MM.1S (cell line): ENCODE data around the gene ITGB1.

ENCODE experiments used
- DNase-seq: peaks from one replicate; pipeline ENCODE4 v3.0.0-alpha.2; 2015
- H2AFZ ChIP-seq: fragments of 300-600 bp; sonication (generic); 2 replicates; pipeline ENCODE4 v1.6.0; 2016; ENCODE audit warnings: antibody characterized with exemption, low read length
- H3F3A ChIP-seq: fragments of 300-600 bp; sonication (generic); 2 replicates; pipeline ENCODE4 v1.6.1; 2016; ENCODE audit warnings: mild to moderate bottlenecking, antibody characterized with exemption, low read length, moderate library complexity, mixed read lengths; ENCODE audit not compliant: insufficient read depth
- H3K27ac ChIP-seq: fragments of 300-600 bp; sonication (generic); 2 replicates; pipeline ENCODE4 v1.5.1; 2016; ENCODE audit warnings: mild to moderate bottlenecking, low read length
- H3K27me3 ChIP-seq: fragments of 300-600 bp; sonication (generic); replicated peaks from 2 replicates; pipeline ENCODE4 v1.6.0; 2016; ENCODE audit warnings: low read length; ENCODE audit not compliant: insufficient read depth
- H3K36me3 ChIP-seq: fragments of 300-600 bp; sonication (generic); replicated peaks from 2 replicates; pipeline ENCODE4 v1.6.1; 2016; ENCODE audit warnings: mild to moderate bottlenecking, low read length, mixed read lengths; ENCODE audit not compliant: insufficient read depth
- H3K4me1 ChIP-seq: fragments of 300-600 bp; sonication (generic); 2 replicates; pipeline ENCODE4 v1.6.1; 2016; ENCODE audit warnings: low read length, mixed read lengths
- H3K4me2 ChIP-seq: fragments of 300-600 bp; sonication (generic); 2 replicates; pipeline ENCODE4 v1.6.0; 2016; ENCODE audit warnings: low read depth, low read length
- H3K4me3 ChIP-seq: fragments of 300-600 bp; sonication (generic); 2 replicates; pipeline ENCODE4 v1.5.1; 2016; ENCODE audit warnings: low read length, mixed read lengths
- H3K79me2 ChIP-seq: fragments of 300-600 bp; sonication (generic); 2 replicates; pipeline ENCODE4 v1.6.1; 2016; ENCODE audit warnings: mixed run types, low read length, mixed read lengths
- H3K9ac ChIP-seq: fragments of 300-600 bp; sonication (generic); 2 replicates; pipeline ENCODE4 v1.6.1; 2016; ENCODE audit warnings: low read length, mixed read lengths
- H3K9me2 ChIP-seq: fragments of 300-600 bp; sonication (generic); replicated peaks from 2 replicates; pipeline ENCODE4 v1.6.1; 2016; ENCODE audit warnings: mild to moderate bottlenecking, low read length, mixed read lengths; ENCODE audit not compliant: insufficient read depth
- H3K9me3 ChIP-seq: fragments of 300-600 bp; sonication (generic); replicated peaks from 2 replicates; pipeline ENCODE4 v1.6.1; 2016; ENCODE audit warnings: mild to moderate bottlenecking, low read length, mixed read lengths; ENCODE audit not compliant: insufficient read depth
- H4K20me1 ChIP-seq: fragments of 300-600 bp; sonication (generic); 2 replicates; pipeline ENCODE4 v1.6.1; 2016; ENCODE audit warnings: mild to moderate bottlenecking, low read length, moderate library complexity, mixed read lengths; ENCODE audit not compliant: insufficient read depth
- CTCF ChIP-seq: fragments of 300-600 bp; sonication (generic); IDR thresholded peaks from 2 replicates; pipeline ENCODE4 v1.5.1; 2016; ENCODE audit warnings: antibody characterized with exemption, low read length, mixed read lengths
- EZH2 ChIP-seq: fragments of 300-600 bp; sonication (generic); optimal IDR thresholded peaks from 2 replicates; pipeline ENCODE3; 2017; ENCODE audit warnings: low read depth, mild to moderate bottlenecking, antibody characterized with exemption, low read length, mixed read lengths
- EZH2phosphoT487 ChIP-seq: fragments of 300-600 bp; sonication (generic); IDR thresholded peaks from 2 replicates; pipeline ENCODE4 v1.6.1; 2018; ENCODE audit warnings: antibody characterized with exemption, low read length

The ITGB1 gene

GRCh38 chr10:32893916-32894664 is 63.9 kb downstream of the ITGB1 start:
- Histone ChIP-seq H3K4me3 (no peak overlapping the region), H3K9ac (no peak overlapping the region), H3K4me1 (no peaks in the 10 kb centered on the region), H3K4me2 (no peak overlapping the region), H3K27me3 (no peaks in the 10 kb centered on the region), H3K9me2 (no peaks in the 10 kb centered on the region), H4K20me1 (no peaks in the 10 kb centered on the region), H3K79me2 (no peaks in the 10 kb centered on the region), H2AFZ (no peak overlapping the region), H3F3A (no peaks in the 10 kb centered on the region), H3K27ac (no peak overlapping the region), H3K9me3 (no peaks in the 10 kb centered on the region), H3K36me3 (no peaks in the 10 kb centered on the region)
- DNase-seq: no peak
- TF ChIP-seq EZH2phosphoT487: no peak
- TF ChIP-seq CTCF: no peak
- TF ChIP-seq EZH2: no peak

DNA sequence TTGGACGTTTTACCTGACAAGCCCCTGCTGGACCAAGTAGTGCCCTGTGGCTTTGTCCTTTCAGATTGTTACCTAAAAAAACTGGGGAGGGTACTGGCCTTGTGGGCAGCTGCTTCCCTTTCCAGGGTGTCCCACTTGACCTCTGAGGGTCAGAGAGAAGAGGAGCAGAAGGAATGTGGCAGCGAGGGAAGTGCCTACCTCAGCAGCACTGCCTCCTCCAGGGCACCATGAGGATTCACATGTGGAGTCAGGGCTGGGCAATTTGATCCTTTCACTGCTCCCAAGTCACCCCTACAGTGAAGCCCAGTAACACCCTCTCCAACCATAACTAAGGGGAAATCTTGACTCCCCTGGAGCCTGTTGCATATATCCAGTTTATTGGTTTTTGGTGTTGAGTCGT is 64.6 kb downstream of the ITGB1 start:
- no peak overlapping the region for H3K4me3 ChIP-seq
- H3K36me3 ChIP-seq: no peaks in the 10 kb centered on the region
- no peaks in the 10 kb centered on the region for H4K20me1 ChIP-seq
- H3K4me2 ChIP-seq: no peak overlapping the region
- no peak overlapping the region for H3K9ac ChIP-seq
- DNase-seq: no peak
- no peaks in the 10 kb centered on the region for H3K4me1 ChIP-seq
- H3K9me3 ChIP-seq: no peaks in the 10 kb centered on the region
- TF ChIP-seq CTCF (no peak), EZH2 (no peak), EZH2phosphoT487 (no peak)
- no peaks in the 10 kb centered on the region for H3K79me2 ChIP-seq
- H3K27ac ChIP-seq: no peak overlapping the region
- no peak overlapping the region for H2AFZ ChIP-seq
- H3K27me3 ChIP-seq: no peaks in the 10 kb centered on the region
- no peaks in the 10 kb centered on the region for H3K9me2 ChIP-seq
- H3F3A ChIP-seq: no peaks in the 10 kb centered on the region

DNA sequence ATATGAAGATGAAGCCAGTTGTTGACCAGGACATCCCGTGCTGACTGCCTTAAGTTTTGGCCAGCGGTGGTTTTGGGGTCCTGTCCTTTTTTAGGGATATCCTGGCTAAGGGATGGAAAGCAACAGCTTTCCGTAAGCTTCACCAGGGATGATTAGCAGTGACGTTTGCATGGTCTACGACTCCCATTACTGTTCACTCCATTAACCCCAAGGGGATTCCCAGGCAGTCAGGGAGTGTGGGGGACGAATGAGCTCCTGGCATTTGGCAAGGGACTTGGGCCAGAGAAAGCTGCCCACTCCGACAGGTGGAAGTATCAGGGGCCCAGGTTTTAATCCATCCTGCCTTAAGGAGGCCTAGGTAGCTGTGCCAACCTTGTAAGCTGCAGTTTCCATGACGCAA is 66.8 kb downstream of the ITGB1 start:
- DNase-seq: no peak
- no peak overlapping the region for H2AFZ ChIP-seq
- H4K20me1 ChIP-seq: no peaks in the 10 kb centered on the region
- H3K4me1 ChIP-seq: no peaks in the 10 kb centered on the region
- no peaks in the 10 kb centered on the region for H3K9me3 ChIP-seq
- H3K9ac ChIP-seq: no peak overlapping the region
- H3K4me3 ChIP-seq: no peak overlapping the region
- no peaks in the 10 kb centered on the region for H3F3A ChIP-seq
- no peaks in the 10 kb centered on the region for H3K36me3 ChIP-seq
- no peaks in the 10 kb centered on the region for H3K9me2 ChIP-seq
- no peaks in the 10 kb centered on the region for H3K27me3 ChIP-seq
- H3K27ac ChIP-seq: no peak overlapping the region
- TF ChIP-seq CTCF (no peak), EZH2phosphoT487 (no peak), EZH2 (no peak)
- no peak overlapping the region for H3K4me2 ChIP-seq
- H3K79me2 ChIP-seq: no peaks in the 10 kb centered on the region
